ENCODE measurements around the gene DNAJB8. TPM values are rescaled to one million over a fixed set of nuclear protein-coding genes. Genes with fewer than 3 reads are reported as not detected.

Gene DNAJB8
- polyA plus RNA-seq, 3 donors = not detected

DNA sequence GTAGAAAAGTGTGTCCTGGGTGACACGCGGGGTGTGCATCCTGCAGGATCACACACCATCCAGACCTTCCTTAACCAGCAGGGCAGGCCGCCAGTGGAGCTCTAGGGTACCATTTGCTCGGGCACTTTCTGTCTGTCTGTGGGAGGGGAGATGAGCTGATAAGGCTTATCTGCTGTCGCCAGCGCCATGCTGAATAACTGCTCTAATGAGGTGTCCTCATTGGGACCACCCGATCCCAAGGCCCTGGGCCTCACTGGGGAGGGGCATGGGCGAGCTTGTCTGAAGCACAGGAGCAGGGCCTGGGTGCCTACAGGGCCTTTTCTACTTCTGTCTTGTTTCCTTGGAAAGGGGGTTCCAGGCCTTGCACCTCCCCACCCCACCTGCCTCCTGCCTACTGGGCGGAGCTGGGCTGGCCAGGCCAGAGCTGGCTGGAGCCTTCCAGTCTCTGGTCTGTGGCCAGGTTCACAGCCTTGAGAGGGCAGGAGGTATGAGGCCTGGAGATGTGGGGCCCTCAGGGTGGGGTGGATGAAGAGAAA lies 28.8 kb upstream of the DNAJB8 start:
- no peak for DNase-seq

DNA sequence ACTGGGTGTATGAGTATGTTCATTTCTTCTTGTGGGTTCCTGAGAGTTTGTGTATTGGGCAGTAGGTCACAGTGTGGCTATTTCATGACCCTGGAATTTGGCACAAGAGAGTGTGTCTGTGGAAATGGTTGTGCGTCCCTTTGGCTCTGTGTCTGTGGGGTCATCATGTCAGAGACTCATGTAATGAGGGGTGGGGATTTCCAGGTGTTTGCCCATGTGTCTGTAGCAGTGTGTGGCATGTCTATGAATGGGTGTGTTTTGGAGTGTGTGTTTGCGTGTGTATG lies 27.6 kb upstream of the DNAJB8 start:
- DNase-seq = no peak

DNA sequence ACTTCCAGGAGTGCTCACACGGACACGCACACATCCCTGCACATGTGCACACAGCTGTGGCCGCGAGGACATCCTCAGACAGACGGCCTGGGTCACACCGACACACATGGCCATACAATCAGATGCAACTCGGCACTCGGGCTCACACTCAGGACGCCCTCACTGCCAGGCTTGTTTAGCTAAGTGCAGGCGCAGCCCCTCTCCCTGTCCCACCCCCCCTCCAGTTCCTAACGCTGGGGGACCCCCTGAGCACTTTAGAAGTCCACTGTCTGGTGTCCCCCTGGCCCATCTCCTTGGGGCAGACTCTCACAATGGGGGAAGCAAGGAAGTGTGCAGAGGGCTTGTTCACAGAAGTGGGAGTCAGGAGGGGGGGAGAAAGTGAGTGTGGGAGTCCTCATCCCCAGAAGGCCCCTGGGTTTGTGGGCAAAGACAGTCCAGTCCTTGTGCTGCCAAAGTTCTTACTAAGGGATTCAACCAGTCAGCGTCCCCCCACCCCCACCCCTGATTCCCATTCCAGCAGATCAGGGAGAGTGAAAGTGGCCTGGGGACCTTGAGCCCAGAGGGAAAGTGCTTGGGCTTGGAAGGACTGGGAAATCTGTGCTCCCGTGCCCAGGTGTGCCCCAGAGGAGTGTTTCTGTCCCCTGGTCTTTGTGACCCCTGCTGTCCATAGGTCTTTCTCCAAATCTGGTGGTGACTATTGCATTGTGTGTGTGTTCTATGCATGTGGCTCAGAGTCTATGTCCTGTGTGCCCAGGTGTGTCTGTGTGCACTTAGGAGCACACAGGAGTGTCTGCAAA lies 27.1 kb upstream of the DNAJB8 start:
- DNase-seq = no peak

DNA sequence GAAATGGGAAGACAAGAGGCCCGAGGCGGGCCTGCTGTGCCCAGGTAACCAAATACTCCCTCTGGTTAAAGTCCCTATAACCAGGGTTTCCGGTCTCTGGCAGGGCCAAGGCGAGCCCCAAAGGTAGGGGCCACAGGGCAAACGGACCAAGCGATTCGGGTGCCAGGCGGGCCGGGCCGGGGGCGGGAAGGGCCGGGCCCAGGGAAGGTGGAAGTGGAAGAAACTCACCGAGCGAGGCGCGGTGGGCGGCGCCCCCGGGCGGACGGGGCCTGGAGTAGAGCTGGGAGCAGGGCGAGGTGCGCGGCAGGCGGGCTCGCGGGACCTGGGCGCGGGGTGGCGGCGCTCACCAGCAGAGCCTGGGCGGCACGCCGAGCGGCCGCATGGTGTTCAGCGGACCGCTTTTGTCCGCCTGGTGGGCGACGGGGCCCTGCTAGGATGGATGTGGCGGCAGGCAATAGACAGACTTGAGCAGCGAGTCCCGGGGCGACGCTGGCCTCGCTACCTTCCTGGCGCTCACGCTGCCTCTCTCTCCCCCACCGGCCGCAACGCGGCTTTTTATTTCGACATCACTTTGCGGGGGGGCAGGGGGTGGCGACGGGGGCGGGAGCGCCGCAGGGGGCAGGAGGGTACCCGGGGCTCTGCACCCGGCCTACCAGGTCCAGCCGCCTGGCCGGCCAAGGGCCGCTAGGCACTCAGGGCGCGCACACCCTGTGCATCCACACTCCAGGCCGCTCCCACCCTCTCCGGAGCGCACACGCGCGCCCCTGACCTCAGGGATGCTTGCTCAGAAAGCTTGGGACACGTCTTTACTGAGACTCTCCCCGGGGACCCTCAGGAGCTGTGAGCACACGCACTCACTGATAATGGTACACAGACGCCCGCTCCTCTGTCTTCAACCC lies 26.2 kb upstream of the DNAJB8 start, which contains the start of gene GATA2:
Gene GATA2, minus strand, starts transcription at position 531 of the 899 bp plus-strand sequence. CDS start 6,170 bp downstream, outside the sequence.
- DNase-seq = no peak

DNA sequence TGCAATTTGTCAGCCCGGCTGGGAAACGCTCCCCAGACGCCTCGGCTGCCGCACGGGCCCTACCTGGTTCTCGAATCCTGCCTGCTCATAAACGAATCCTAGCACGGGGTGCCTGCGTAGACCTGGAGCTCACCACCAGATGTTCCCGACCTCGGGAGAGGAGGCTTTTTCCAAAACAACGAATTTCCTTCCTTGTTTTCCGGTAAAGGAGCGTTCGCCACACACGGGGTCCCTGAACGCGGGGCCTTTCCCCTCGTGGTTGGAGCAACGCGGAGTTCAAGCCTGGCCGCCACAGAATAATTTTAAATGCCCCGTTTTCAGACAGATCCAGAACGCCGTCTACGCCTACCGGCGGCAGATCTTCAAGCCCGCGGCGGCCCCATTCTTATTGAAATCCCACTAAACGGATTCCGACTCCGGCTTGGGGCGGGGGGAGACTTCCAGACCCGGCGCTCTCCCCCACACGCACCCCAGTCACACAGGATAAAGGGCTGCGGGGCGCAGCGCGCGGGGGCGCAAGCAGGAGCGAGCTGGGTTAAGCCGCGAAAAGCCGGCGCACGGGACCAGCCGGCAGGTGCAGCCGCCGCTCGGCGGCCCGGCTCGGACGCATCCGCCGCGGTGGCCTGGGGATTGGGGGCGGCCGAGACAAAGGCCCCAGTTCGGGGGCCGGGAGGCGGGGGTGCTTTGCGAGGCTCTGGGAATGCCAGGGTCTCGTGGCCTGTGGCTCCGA lies 25.4 kb upstream of the DNAJB8 start:
- no peak for DNase-seq

DNA sequence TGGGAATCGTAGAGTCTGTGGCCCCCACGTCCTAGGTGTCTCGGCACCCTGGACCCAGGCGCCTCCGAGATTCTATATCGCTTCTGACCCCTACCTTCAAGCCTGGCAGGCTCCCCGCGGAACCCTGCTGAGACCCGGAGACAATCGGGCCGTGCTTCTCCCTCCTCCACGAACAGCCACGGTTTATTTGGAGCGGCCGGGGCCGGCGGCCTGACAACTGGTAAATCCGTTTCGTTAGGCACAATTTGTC lies 24.9 kb upstream of the DNAJB8 start:
- DNase-seq = no peak

DNA sequence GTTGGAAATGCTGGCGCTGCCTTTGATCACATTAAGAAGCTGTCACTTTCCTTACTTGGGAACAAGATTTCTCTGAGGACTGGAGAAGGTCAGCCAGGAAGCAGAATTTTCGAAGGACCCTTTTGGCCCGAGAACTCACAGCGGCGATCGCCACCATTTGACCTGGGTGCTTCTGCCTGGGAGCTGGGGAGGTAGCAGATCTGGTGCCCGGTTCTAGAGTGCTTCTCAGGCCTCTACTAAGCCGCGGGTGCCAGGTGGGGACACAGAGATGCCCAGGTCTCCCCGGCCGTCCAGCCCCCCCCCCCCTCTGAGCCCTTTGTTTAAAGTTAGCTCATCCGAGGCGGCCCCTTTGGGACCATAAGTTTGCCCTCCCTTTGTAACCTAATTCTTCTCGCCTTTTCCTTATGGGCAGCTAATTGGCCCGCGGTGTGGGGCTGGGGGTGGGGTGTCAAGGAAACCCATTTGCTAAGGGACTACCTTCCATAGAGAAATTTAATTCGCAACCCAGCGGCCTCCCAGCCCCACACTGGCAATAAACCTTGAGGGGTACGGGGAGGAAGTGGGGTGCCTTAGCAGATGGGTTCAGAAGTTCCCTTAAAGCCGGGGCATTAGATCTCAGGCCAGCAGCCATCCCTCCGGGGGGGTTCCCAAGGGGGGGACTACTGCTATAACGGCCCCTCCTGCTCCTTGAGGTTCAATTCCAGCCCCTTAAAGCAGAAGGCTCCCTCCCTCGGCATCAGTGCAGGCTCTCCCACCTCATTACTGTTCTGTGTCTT lies 24.4 kb upstream of the DNAJB8 start:
- DNase-seq = no peak

DNA sequence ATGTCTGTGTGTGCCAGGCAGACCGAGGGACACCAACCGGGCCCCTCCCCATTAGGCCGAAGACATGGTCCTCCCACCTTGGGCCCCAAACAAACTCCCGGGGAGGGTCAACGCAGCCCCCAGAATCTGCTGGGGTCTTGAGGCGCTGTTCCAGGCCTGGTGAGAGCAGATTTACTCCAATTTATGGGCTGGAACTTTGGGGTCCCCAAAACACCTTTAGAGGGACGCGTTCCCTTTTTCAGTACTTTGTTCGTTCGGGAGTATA lies 23.9 kb upstream of the DNAJB8 start:
- DNase-seq = no peak

DNA sequence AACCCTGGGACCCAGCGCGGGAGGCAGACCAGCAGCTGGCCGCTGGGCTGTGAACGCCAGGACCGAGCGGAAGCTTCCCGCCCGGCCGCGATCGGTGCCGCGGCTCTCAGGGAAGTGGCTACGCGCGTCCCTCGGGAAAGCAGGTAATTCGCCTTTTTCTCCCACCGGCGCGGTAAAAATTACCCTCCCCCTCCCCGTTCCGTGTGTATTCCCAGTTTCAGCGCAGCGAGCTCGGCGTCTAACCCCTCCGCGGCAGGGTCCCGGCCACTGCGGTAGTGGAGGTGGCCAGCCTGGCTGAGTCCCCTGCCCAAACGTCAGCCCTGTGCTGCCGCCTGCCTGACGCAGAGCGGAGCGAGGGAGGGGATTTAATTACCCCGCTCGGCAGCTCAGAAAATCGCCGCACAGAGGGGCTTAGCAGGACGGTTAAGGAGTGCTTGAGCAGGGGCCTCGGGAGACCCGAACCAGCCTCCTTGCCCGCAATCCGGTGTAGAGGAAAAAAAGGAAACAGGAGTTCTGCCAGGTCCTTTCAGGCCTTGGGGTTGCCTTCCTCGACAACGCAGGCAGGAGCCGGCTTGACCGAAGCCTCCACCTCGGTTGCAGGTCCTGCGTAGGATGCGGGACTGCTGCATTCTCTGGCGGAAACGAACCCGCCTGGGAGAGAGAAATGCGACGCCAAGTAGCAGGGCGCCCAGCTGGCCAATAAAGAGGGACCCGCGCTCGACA lies 23.4 kb upstream of the DNAJB8 start:
- no peak for DNase-seq

DNA sequence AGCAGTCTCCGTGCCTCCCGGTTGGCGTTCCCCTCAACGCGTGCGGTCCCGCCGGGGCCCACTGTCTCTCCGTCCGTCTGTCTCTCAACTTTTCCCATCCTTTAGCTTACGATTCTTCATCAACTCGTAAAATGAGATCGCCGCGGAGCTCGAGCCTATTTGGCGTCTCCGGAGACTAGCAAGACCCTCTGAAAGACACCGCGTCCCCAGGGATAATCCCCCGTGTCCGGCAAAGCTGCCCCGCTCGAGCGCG lies 22.9 kb upstream of the DNAJB8 start:
- DNase-seq = no peak

DNA sequence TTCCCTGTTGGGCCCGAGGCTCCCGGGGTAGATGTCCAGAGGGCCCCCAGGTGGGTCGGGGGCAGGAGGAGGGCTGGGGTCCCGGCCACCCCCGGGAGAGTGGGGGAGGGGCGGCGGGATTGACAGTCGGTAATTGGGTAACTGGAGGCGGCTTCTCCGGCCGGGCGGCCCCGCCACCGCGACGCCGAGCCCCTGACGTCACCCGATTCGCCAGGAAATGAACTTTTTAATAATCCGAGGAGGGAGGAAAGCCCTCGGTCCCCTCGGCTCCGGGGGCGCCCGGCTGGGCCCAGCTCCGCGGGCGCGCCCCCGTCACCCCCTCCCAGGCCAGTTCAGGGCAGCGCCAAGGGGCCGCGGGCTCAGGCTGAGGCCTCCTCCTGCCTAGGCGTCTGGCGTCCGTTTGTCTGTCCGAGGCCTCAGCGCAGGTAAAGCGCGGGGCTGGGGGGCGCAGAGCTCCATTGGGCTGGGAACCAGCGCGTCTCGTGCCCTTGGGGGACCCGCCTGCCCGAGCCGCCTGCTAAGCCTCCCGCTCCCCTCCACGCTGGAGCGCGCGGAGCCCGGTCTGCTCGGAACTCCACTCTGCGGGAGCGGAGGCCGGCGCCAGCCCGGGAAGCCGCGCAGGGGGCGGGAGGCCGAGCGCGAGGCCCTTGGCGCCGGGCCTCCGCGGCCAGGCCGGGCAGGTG lies 22.4 kb upstream of the DNAJB8 start:
- DNase-seq = no peak

DNA sequence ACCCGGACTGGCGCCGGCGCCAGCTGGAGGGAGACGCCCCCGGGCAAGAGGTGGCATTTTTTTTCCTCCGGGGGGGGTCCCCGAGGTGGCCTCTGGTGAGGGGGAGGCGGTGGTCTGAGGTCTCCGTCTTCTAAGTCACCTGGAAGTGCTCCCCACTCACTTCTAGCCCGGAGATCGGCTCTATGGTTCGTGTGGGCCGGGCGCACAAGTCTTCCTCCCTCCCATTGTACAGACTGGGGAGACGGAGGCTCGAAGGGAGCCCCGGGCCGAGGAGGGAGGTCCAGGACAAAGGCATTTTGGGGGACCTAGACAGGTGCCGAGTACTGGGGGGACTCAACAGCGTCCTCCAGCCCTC lies 21.9 kb upstream of the DNAJB8 start:
- DNase-seq = no peak

DNA sequence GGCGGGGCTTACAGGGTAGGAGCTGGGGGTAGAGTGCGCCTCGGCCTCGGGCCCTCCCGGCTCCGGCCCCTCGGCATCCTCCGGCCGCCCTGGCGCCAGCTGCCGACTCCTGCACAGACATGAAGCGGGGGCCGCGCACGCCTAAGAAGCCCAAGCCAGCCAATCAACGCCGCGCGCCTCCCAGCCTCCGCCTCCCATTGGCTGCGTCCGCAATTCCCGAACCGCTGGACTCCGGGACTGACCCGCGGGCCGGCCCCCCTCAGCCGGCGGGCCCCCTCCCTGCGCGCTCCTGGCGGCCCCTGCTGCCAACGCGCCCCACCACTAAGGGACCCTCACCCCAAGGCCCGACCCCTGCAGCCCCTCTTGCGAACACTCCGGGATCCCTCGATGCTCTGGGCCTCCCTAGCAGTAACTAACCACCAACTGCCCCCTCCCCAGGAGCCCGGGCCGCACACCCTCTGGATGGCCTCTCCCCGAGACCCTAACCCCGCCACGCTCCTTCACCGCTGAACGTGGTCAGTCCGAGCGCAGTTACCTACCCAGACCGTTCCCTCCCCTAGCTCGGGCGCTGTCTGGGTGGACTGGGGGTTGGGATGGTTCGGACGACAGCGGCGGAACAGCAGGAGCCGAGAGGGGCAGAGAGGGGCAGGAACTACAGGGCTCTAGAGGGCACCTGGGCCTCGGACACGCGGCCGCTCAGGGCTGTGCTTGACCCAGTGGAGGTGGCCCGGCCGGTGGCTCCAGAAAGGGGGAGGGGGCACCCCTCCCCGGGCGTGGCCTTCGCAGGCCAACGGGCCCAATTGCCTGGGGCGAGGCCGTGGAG lies 21.3 kb upstream of the DNAJB8 start:
- peak; percentile 88 for DNase-seq

DNA sequence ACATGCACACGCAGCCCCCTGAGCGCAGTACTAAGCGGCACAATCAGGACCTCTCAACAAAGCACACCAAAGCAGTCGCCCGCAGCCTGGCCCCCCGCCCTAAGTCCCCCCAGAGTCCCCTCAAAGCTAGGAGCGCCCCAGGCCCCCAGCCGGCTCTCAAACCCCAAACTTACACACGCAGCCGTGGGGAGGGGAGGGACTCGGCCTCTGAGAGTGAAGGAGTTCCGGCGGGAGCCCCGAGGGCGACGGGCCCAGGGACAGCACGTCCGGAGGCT lies 20.8 kb upstream of the DNAJB8 start:
- no peak for DNase-seq

DNA sequence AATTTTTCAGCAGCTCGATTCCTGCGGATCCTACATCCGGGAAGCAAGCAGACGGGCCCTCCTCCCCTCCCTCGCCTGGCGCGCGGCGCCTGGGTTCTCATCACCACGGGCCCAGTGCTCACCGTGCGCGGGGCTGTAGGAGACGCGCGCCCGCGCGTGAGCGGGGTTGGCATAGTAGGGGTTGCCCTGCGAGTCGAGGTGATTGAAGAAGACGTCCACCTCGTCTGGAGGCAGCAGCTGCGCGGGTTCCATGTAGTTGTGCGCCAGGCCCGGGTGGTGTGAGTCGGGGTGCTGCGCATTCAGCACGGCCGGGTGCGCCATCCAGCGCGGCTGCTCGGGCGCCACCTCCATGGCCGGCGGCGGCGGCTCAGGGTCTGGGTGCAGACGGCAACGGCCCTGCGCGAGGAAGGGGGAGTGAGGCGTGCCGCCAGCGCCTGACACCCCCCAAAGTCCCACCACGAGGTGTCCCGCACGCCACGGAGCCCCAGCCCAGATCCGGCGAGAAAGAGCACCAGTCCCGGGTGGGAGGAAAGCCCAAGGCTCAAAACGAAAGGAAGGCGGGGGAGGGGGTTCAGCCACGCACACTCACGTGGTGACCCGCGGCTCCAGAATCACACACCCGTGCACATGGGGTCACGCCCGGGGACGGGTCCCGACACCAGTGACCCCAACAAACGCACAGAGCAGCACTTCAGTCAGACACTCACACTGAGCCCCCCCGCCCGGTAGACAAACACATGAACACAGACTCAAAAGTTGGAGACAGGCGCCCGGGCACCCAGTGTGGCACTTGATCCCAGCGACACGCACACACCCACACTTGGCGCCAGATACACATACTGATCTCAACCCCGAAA lies 20.2 kb upstream of the DNAJB8 start:
- DNase-seq = no peak

DNA sequence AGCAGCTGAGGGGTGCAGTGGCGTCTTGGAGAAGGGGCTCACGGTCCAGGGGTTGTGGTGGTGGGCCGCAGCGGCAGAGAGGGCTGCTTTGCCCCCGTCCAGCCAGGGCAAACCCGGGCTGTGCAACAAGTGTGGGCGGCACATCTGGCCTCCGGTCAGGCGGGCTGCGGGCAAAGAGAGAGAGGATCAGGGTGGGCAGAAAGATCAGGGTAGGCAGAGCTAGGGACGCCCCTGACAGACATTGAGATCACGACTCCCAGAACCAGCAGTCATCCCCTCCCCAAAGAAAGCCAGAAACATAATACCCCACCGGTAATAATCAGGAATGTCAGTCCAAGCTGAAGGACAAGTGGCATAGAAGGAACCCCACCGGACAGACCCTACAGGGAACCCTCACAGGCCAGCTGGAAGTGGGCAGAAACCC lies 19.5 kb upstream of the DNAJB8 start:
- no peak for DNase-seq

DNA sequence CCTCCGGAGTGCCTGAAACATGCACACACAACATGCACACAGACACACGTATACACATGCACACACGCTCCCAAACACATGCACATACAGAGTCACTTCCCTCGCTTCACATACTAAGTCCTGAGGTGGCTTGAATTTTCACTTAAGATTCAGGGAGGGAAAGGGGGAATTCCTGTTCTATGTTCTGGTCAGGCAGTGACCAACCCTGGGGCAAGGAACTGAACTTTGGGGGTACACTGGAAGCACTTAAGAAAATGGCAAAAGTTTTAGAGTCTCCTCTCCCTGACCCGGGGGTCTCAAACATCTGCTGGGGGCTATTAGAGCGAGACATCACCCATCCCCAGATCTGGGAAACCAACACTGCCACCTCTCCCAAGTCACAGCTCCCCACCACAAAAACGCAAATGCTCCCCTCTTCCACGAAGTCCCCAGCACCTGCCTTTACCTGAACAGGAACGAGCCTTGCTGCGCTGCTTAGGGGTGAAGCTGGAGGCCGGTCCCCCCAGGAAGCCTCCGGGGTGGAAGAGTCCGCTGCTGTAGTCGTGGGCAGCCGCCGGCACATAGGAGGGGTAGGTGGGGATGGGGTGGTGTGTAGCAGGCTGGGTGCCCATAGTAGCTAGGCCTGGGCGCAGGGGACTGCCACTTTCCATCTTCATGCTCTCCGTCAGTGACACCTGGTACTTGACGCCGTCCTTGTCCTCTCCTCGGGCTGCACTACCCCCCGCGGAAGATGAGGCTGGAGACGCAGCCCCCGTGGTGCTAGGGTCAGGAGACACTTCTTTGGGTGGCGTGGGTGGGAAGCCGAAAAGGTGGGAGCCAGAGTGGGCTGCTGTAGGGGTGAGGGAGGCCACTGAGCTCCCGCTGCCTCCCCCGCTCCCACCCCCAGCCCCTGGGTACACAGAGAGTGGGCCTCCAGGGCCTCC lies 18.9 kb upstream of the DNAJB8 start:
- no peak for DNase-seq

Data from renal pelvis (tissue), 4 donors.